ENCODE results near the gene AZIN2.
"Not testable (repeated sequence)": the region's sequence is repeated elsewhere in the genome, so short reads cannot be mapped to it uniquely, and the experiment has no call there.

Gene AZIN2

DNA sequence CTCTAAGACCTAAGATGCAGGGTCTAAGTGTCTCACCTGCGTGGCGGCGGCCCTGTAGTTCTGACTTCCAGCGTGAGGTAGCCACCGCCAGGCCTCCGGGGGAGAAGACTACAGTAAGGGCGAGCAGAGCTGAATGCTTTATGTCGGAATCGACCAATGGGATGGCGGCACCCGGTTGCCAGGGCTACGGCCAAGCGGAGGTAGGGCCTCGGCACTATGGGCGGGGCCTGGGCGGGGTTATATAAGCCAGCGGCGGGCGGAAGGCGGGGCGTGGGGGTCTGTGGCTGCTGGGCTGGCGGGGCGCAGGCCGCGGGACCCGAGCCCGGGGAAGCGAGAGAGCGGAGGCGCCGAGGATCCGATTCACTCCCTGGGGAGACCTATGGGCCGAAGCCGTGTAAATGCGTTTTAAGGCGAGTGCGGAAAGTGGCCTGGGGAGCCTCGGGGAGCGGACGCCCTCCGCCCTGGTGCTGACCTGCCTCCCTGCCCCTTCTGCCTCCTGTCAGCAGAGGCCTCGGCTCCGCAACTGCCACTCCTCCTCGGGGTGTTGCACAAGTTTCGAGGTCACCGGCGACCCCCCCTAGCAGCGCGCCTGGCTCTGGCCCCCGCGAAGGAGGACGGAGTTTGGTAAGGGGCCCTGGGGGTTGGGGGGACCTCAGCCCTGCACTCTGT lies at the start of gene AZIN2:
Gene AZIN2, plus strand, starts transcription at position 269 of the 669 bp plus-strand sequence. CDS start 1,097 bp downstream, outside the sequence.
- peak; percentile 98 for DNase-seq

DNA sequence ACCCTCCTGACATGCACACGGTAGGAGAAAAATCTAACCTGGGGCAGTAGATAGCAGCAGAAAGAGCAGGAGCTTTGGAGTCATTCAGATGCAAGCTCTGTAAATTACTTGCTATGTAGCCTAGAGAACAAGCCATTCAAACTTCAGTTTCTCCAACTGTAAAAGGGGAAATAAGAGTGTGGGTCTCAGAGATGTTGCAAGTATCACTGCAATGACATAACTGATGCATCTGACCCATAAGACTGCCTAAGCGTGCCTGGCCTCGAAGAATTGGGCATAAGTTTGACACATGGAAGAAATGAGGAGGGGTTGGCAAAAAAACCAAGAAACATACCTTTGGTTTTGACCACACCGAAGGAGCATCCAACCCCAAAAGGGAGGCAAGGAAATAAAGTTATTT lies 49.4 kb upstream of the AZIN2 start:
- DNase-seq: peak; percentile 39

DNA sequence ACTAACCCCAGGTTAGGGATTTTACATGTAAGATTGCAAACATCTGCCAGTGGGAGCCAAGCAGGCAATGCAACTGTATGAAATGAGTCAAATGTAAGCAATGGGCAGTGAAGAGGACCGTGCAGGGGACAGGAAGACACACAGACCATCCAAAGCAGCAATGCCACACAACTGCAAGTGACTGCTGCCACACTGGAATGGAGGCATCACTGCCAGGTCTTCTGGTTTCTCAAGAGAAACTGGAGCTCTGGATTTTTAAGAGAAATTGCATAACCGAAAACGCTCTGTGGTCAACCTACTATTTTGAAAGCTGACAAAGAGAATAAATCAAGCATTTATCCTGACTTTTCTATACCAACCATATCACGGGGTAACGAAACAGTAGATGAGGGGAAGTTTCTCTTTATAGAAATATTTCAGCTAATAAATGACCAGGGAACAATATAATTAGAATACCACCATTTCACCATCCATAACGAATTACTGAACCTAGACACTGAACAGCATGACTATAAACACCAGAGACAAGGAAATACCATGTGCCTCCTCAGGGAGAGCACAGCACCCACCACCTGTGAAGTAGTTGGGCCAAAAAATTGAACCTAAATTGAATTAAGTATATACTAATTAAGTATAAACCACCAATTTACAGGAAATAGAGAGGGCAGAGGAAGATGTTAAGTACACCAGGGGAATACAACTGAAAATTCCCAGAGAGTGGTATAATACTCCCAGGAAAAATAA lies 48.7 kb upstream of the AZIN2 start:
- DNase-seq: peak; percentile 51

DNA sequence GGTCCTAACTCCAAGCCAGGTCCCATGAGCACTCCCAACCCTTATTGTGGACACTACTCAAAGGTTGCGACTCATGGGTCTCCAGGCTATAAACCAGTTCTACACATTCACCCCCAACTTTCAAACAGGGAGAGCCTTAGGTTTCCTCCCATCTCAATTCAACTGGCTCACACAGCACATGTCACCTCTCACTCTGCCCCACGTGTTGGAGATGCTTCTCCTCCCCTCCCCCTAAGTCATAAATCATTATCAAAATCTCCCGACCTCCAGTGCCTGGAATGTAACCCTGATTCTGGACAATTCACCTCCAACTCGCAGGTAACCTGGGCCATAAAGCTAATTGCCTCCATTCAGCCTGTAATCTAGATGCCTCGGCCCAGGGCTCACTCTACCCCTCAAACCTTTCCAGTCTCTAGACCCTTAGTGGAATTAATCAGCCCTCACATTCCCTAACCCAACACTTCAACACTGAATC lies 44.9 kb upstream of the AZIN2 start:
- peak; percentile 73 for DNase-seq

DNA sequence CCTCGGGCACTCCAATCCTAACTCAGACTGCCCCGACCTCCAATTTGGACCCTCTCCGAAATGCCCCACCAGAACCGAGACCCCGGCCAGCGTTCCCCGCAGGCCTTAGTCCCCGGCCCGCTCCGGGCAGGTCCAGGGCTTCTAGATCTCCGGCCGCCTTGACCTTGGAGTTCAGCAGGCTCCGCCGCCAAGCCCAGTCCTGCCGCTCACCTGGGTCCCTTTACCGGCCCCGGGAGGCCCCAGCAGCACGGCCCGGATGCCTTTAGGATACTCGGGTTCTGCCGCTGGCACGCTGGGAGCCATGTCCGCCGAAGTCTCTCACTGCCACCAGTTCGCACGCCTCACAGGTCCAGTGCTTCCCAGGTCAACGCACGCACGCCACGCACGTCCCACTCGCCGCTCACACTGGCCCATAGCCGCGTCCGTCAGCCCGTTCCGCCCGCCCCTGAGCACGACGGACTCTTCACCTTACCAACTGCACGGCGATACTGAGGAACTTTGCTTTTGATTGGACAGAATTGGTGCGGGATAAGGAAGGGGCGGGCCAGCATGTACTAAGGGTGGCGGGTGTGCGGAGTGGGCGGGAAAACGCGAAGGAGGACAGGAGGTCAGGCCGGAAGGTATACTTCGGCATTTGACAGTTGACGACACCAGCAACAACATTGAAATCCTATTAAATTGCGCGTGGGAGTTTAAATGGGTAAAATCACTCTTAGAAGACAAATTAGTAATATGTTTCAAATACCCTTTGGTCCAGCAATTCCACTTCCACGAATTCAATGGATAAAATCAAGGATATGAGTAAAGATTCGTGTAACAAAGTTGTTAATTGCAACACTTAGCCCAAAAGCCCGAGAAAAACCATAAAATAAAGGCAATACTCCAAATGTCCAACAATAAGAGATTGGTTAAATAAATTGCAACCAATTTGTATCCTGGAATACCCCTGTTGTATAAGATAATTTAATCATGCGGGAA lies 44.1 kb upstream of the AZIN2 start, which contains the start of gene AK2:
Gene AK2, minus strand, starts transcription at position 358 of the 978 bp plus-strand sequence. Its CDS starts 55 bp downstream, at position 303.
- DNase-seq: peak; percentile 99

DNA sequence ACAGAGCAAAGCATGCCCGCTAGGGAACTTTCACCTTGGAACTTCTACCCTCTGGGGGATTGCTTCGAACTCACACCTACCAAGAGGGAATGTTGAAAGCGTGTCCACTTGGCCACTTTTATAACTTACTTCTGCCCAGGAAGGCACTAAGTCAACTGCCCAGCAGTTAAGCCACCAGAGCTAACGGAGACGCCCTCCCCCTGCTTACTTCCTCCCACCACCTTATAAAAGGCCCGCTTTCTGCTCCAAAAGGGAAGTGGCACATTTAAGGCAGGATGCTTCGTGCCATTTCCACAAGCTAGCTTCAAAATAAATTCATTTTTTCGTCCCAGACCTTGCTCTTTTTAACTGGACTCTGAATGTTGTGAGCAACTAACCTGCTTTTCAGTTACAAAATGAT lies 41.1 kb upstream of the AZIN2 start:
- DNase-seq: peak; percentile 64

DNA sequence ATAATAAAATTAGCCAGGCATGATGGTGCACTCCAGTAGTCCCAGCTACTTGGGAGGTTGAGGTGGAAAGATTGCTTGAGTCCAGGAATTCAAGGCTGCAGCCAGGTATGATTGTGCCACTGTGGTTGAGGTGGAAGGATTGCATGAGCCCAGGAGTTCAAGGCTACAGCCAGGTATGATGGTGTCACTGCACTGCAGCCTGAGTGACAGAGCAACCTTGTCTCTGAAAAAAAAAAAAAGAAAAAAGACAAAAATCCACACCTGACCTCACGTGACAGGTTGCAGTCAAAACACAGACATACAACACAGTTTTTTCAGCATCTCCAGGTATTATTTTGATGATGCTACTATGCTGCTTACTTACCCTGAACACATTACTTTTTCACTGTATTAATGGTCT lies 39.9 kb upstream of the AZIN2 start:
- no peak for DNase-seq

DNA sequence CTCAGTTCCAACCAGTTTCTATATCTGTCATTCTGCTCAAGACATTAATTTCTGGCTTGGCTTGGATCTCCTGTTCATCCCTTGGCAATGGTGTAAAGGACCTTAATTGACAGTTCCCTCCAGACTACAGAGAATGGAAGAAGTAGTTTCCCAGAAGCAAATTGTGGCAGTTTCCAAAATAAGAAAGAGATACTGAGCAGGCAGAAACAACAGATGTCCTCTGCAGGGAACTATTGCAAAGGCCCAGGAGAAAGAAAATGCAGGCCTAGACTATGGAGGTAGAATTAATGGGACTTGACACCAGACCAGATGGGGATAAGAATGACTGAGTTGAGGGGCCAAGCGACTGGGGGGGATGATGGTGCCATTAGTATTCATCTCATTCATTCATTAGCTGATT lies 38.1 kb upstream of the AZIN2 start:
- no peak for DNase-seq

DNA sequence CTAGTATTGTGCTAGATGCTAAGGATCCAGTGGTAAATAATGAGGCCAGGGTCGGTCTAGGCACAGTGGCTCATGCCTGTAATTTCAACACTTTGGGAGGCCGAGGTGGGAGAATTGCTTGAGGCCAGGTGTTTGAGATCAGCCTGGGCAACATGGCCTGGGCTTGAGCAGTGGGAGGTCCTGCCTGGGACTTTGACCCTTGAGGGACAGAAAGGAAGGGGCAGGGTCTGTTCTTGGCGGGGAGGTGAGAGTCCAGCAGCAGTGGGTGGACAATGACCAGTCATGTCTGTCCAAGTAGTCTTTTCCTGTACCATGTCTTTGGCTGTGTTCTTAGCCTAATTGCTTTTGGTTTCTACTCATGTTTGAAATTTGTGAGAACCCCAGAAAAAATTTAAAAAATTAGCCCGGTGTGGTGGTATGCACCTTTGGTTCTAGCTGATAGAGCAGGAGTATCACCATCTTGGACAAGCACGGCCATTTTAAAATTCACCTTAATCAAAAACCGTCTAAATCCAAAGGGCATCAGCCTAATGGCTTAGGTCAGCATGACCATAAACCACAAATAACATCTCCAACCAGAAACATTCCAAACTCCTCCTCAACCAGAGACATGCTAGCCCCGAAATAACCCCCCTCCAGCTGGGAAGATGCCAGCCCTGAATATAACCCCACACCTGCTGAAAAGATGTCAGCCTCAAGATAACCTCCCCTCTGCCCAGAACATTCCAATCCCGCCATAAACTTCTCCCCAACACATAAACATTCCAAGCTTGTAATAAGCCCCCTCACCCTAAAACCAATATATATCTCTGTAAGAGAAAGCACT lies 37.5 kb upstream of the AZIN2 start:
- DNase-seq: no peak

DNA sequence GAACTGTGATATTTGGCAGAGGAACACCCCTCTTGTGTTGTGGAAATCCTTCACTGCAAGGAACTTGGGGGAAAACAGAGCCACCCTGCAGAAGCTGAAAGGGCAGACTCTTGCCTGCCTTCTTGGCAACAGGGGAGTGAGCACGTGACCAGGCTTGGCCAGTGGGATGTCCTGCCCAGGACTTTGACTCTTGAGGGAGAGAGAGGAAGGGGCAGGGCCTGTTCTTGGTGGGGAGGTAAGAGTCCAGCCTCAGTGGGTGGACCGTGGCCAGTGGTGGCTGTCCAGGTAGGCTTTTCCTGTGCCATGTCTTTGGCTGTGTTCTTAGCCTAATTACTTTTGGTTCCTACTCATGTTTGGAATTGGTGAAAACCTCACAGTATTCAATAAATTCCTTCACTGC lies 35.7 kb upstream of the AZIN2 start:
- DNase-seq: no peak

DNA sequence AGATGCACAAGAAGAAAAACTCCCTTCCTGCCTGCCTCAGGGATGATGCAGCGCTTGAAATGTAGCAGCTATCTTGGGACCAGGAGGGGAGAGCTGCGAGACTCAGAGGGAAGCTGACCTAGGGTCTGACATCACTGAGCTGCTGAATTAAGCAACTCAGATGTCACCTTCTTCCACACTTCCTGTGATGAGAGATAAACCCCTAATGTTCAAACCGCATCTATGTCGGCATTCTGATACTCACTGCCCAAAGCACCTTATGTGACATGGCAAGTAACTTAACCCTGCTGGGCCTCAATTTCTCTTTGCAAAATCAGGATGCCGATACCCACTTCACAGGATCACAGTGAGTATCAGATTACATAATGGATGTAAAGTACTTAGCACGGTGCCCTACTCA lies 35.1 kb upstream of the AZIN2 start:
- peak; percentile 74 for DNase-seq

DNA sequence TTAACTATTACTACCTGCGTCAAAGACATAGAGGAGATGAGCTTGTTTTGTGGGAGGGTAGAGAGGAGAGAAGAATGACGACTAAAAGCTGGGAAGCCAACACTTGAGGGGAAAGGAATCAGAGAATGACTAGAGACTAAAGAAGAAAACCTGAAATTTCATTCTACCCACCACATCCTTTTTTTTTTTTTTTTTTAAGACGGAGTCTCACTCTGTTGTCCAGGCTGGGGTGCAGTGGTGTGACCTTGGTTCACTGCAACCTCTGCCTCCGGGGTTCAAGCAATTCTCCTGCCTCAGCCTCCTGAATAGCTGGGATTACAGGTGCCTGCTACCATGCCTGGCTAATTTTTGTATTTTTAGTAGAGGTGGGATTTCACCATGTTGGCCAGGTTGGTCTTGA lies 34.7 kb upstream of the AZIN2 start:
- DNase-seq: not testable (repeated sequence)

DNA sequence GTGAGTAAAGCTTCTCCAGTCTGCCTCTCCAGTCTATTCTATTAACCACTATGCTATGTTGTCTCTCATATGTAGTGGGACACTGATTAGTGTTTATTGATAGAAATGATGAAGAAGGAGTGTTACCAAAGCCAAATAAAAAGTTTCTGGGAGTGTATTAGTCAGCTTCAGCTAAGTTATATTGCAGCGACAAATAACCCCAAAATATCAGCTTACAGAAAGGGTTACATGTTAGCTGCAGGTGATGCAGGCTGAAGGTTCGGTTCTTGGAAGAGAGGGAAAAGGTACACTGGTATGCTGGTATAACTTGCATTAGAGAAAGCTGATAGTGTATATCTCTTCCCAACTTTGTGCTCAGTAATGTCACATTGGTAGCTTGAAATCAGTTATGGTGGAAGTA lies 33.7 kb upstream of the AZIN2 start:
- DNase-seq: no peak

DNA sequence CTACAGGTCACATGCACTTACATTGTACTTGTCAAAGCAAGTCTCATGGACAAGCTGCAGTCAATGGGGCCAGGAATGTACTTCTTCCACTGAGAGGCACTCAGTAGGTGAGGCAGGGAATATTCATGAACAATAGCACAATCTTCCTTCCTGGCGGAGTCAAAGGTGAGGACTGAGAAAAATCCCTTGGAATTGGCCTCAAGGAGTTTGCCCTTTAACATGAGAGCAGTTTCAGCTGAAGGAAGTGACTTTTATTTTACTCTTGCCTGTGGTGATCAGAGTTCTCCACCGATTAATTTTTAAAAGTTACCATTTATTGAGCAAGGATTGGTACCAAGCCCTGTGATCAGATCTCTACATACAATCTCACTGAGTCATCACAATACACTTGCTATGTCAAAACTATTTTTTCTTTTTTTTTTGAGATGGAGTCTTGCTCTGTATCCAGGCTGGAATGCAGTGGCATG lies 33.1 kb upstream of the AZIN2 start:
- no peak for DNase-seq

DNA sequence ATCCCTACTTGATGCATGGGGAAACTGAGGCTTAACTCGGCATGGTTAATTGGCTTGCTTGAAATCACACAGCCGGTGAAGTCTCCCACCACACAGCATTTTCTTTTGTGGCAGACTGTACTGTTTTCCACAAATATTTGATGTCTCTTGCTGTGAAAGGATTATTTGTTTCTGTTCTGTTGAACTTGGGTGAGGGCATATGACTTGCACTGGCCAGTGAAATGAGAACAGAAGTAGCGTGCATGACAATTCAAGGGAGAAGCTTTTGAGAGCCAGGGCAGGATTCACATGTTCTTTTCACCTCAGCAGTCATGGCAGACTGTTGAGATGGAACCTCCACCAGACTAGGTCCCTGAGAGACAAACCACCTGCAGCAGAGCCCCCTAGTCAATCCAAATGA lies 32.5 kb upstream of the AZIN2 start:
- DNase-seq: no peak

DNA sequence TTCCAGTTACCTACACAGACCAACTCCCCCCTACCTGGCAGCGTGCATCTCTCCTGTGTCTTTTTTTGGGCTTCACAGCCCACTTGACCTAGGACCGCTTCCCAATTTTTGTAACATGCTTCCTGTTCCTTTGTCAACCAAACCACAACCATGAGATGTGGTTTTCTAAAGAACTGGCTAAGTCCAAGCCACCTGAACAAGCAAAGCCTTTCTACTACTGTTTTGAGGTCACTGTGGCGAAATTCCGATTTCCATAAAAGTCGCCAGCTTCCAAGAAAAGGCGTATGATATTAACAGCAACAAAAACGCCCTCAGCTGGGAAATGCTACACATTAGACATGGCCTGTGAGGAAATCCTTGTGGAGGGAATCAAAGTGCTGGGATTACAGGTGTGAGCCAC lies 31.6 kb upstream of the AZIN2 start:
- DNase-seq: no peak

DNA sequence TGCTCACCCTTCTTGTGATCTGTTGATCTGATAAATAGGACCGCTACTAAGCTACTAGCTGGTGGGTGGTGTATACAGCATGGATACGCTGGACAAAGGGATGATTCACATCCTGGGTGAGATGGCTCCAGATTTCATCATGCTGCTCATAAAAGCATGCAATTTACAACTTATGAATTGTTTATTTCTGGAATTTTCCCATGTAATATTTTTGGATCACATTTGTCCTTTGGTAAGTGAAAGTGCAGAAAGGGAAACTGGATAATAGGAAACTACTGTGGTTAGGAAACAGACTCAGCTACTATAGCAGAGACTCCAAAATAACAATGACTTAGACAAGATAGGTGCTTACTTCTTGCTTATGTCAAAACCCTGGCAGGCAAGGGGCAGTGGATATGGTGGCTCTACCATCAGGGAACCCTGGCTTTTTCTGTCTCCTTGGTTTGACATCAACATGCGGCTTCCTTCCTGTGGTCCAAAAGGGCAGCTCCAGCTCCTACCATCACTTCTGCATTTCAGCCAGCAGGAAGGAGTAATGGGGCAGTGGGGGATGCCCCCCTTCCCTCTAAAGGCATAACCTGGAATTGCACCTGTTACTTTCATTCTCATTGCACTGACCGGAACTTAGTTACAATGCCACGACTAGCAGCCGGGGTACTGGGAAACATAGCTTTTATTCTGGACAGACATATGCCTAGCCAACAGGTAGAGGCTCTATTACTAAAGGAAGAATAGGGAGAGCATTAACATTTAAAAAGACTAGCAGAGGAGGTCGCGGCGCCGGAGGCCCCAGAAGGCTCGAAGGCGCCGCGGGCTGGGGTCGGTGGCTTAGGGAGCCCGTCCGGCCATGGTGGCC lies 30.5 kb upstream of the AZIN2 start:
- no peak for DNase-seq

DNA sequence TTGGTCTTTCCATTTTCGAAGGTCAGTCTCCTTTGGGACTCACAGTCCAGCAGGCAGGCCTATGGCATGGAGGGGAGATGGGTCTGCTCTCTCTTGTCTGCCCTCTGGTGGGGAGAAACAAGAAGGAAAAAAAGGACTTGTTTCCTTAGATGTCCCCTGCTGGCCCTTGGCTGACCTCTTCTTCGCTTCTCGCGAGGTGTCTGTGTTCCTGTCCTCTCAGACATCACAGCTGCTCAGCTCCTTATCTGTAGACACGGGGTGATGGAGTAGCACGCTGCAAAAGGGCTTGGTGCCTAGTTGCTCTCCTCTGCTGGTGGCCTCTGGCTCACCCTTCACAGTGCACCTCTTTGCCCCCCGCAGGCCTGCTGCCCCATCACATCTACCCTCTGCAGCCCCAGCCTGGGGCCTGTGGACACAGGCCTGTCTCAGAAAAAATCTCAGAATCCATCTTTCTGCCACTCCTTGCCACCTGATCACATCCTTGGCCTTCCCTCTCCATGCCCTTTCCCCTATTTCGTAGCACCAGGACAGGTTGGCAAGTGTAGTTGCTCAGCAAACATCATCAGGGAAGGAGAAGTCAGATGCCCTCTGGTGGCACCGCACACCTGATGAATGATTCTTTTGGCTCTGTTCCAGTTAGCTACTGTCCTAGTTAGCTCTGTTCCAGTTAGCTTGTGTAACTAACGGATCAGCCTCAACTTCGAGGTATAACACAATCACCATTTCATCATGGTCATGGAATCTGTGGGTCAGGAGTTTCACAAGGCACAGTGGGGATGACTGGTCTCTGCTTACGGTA lies 25.5 kb upstream of the AZIN2 start:
- peak; percentile 84 for DNase-seq

DNA sequence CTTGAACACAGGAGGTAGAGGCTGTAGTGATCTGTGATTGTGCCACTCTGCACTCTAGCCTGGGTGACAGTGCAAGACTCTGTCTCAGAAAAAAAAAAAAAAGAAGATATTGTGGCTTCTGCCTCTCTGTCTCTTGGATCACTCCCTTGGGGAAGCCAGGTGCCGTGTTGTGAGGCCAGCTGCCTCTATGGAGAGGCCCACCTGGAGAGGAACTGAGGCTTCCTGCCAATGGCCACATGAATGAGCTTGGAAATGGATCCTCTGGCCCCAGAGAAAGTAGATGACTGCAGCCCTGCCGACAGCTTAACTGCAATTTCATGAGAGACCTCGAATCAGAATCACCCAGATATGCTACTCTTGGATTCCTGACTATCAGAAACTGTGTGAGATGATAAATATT lies 24.5 kb upstream of the AZIN2 start:
- DNase-seq: no peak

DNA sequence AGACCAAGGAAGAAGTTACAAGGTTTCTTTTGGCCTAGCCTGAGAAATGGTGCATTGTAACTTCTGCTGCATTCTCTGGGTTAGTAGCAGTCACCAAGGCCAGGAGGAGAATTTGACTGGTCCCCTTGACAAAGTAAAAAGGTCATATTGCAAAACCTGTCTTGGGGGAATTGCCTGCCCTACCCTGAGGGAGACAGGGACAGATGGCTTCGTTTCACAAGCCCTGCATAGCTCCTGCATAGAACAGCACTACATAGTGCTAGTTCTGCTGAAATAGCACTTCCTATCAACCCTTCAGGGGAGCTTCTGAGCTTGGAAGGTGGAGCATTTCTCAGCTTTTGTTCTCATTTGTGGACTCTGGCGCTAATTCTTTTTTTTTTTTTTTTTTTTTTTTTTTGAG lies 23.9 kb upstream of the AZIN2 start:
- no peak for DNase-seq
